ACC112 (cell line): ENCODE measurements around the gene PLD6.
"Not testable (repeated sequence)": the region's sequence is repeated elsewhere in the genome, so short reads cannot be mapped to it uniquely, and the experiment has no call there.

ENCODE experiments used
- H2AFZ ChIP-seq: fragments of 200-600 bp; sonication (generic); one replicate; pipeline ENCODE4 v1.6.0; 2017; ENCODE audit warnings: antibody characterized with exemption, low read length; ENCODE audit not compliant: unreplicated experiment
- H3K27ac ChIP-seq: fragments of 200-600 bp; sonication (generic); 2 replicates; pipeline ENCODE4 v1.5.1; 2014; ENCODE audit warnings: low read depth, mild to moderate bottlenecking, antibody characterized with exemption, low read length, moderate library complexity
- H3K27me3 ChIP-seq: fragments of 200-600 bp; sonication (generic); 2 replicates; pipeline ENCODE4 v1.6.1; 2014; ENCODE audit warnings: mild to moderate bottlenecking, antibody characterized with exemption, low read length, moderate library complexity, mixed read lengths; ENCODE audit not compliant: insufficient read depth
- H3K36me3 ChIP-seq: fragments of 200-600 bp; sonication (generic); 2 replicates; pipeline ENCODE4 v1.6.1; 2016; ENCODE audit warnings: mild to moderate bottlenecking, antibody characterized with exemption, low read length, moderate library complexity, mixed read lengths; ENCODE audit not compliant: insufficient read depth
- H3K4me1 ChIP-seq: fragments of 200-600 bp; sonication (generic); one replicate; pipeline ENCODE4 v1.6.1; 2016; ENCODE audit warnings: low read length, mixed read lengths; ENCODE audit not compliant: insufficient read depth, unreplicated experiment, control insufficient read depth
- H3K4me3 ChIP-seq: fragments of 200-600 bp; sonication (generic); 2 replicates; pipeline ENCODE4 v1.5.1; 2014; ENCODE audit warnings: mild to moderate bottlenecking, low read depth, low read length
- H3K79me2 ChIP-seq: fragments of 200-600 bp; sonication (generic); one replicate; pipeline ENCODE4 v1.6.0; 2016; ENCODE audit warnings: low read length; ENCODE audit not compliant: control insufficient read depth, unreplicated experiment, insufficient read depth

PLD6 gene

GRCh38 chr17:17166446-17166845, 39.7 kb downstream of the PLD6 start:
- H3K36me3 ChIP-seq: peaks cover 24% of the 10 kb centered on the region; the same call in 1 of the 2 replicates
- no peak overlapping the region for H3K27ac ChIP-seq
- H3K27me3 ChIP-seq: no peaks in the 10 kb centered on the region
- H3K4me3 ChIP-seq: no peak overlapping the region
- H2AFZ ChIP-seq: no peak overlapping the region
- no peaks in the 10 kb centered on the region for H3K79me2 ChIP-seq
- H3K4me1 ChIP-seq: no peaks in the 10 kb centered on the region

DNA sequence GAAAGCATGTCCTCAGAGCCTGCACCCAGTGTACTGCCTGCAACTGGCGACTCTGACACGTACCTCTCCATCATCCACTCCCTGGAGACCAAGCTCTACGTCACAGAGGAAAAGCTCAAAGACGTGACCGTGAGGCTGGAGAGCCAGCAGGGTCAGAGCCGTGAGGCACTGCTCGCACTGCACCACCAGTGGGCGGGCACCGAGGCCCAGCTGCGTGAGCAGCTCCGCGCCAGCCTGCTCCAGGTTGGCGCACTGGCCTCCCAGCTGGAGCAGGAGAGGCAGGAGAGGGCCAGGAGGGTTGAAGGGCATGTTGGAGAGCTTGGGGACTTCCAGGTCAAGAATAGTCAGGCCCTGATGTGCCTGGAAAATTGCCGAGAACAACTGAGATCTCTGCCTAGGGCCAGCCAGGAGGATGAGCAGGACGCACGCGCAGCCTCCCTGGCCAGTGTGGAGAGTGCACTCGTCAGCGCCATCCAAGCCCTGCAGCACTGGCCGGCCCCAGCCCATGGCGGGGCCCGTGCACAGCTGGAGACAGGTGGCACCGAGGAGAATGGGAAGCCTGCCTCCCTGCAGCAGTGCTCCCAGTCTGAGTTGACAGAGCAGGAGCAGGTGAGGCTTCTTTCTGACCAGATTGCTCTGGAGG, 40.3 kb downstream of the PLD6 start:
- Histone ChIP-seq H3K4me1 (no peaks in the 10 kb centered on the region), H3K27ac (no peak overlapping the region), H3K79me2 (no peaks in the 10 kb centered on the region), H3K27me3 (no peaks in the 10 kb centered on the region), H3K4me3 (no peak overlapping the region), H2AFZ (no peak overlapping the region), H3K36me3 (peaks cover 28% of the 10 kb centered on the region; the same call in 1 of the 2 replicates)

DNA sequence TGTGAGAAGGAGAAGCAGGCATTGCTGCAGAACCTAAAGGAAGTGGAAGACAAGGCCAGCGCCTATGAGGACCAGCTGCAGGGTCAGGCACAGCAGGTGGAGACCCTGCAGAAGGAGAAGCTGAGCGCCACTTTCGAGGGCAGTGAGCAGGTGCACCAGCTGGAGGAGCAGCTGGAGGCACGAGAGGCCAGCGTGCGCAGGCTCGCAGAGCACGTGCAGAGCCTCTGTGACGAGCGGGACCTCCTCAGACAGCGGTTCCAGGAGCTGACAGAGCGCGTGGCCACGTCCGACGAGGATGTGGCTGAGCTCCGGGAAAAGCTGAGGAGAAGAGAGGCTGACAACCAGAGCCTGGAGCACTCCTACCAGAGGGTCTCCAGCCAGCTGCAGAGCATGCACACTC, 41.5 kb downstream of the PLD6 start:
- no peak overlapping the region for H2AFZ ChIP-seq
- no peak overlapping the region for H3K27ac ChIP-seq
- H3K4me1 ChIP-seq: no peaks in the 10 kb centered on the region
- peaks cover 37% of the 10 kb centered on the region; the same call in 1 of the 2 replicates for H3K36me3 ChIP-seq
- H3K27me3 ChIP-seq: no peaks in the 10 kb centered on the region
- H3K4me3 ChIP-seq: no peak overlapping the region
- peaks cover 4% of the 10 kb centered on the region for H3K79me2 ChIP-seq

GRCh38 chr17:17164156-17164555, 42.0 kb downstream of the PLD6 start:
- H2AFZ ChIP-seq: no peak overlapping the region
- peaks cover 42% of the 10 kb centered on the region; the same call in 1 of the 2 replicates for H3K36me3 ChIP-seq
- peaks cover 4% of the 10 kb centered on the region for H3K79me2 ChIP-seq
- H3K4me3 ChIP-seq: no peak overlapping the region
- H3K4me1 ChIP-seq: no peaks in the 10 kb centered on the region
- H3K27ac ChIP-seq: no peak overlapping the region
- H3K27me3 ChIP-seq: no peaks in the 10 kb centered on the region

- Histone ChIP-seq H3K27me3 (no peaks in the 10 kb centered on the region), H3K4me1 (peaks cover 6% of the 10 kb centered on the region), H3K36me3 (peaks cover 52% of the 10 kb centered on the region; the same call in 1 of the 2 replicates), H3K79me2 (peaks cover 4% of the 10 kb centered on the region), H2AFZ (no peak overlapping the region), H3K4me3 (no peak overlapping the region), H3K27ac (no peak overlapping the region)
Measured at GRCh38 chr17:17161759-17162158, 44.4 kb downstream of the PLD6 start.

DNA sequence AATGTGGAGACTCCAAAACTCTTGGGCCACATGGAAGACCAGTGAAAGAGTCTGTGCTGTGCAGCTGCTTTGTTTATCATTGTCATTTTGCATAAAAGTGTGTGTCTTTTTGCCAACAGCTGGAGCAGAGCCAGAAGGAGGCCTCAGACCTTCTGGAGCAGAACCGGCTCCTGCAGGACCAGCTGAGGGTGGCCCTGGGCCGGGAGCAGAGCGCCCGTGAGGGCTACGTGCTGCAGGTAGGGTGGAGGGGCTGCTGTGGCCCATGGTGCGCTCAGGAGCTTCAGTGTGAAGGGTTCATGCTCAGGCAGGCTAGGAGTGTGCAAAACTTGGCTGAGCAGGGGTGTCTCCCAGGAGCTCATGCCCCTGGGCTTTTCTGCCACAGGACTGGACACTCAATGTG, 45.0 kb downstream of the PLD6 start:
- peaks cover 13% of the 10 kb centered on the region for H3K4me1 ChIP-seq
- no peak overlapping the region for H3K27ac ChIP-seq
- H2AFZ ChIP-seq: no peak overlapping the region
- H3K27me3 ChIP-seq: no peaks in the 10 kb centered on the region
- H3K79me2 ChIP-seq: peaks cover 4% of the 10 kb centered on the region
- H3K4me3 ChIP-seq: no peak overlapping the region
- peaks cover 52% of the 10 kb centered on the region; the same call in 1 of the 2 replicates for H3K36me3 ChIP-seq

DNA sequence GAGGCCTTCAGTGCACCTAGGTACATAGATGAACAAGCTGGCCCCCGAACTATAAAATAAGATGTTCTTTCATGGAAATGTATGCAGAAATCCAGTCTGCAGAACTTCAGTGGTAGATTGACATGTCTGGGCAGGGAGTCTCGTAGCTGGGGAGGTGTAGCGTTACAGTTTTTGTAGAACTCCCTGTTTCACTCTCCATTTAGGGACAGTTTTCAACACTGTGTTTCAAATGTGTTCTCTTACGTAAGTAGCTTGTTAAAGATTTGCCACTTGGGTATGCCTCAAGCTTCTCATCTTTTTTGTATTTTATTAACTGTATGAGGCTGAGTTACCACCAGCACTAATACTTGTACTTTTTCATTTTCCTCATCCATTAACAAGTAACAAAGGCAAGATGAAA, 46.6 kb downstream of the PLD6 start:
- H3K27ac ChIP-seq: no peak overlapping the region
- H3K79me2 ChIP-seq: peaks cover 4% of the 10 kb centered on the region
- no peak overlapping the region for H3K4me3 ChIP-seq
- peaks cover 27% of the 10 kb centered on the region for H3K4me1 ChIP-seq
- peaks cover 43% of the 10 kb centered on the region; the same call in 1 of the 2 replicates for H3K36me3 ChIP-seq
- no peak overlapping the region for H2AFZ ChIP-seq
- no peaks in the 10 kb centered on the region for H3K27me3 ChIP-seq

GRCh38 chr17:17158506-17158905, 47.6 kb downstream of the PLD6 start:
- H3K27ac ChIP-seq, H3K4me3 ChIP-seq, H3K27me3 ChIP-seq, H2AFZ ChIP-seq, H3K79me2 ChIP-seq: not testable (repeated sequence)
- H3K36me3 ChIP-seq: peaks cover 43% of the 10 kb centered on the region; the same call in 1 of the 2 replicates
- H3K4me1 ChIP-seq: peaks cover 31% of the 10 kb centered on the region

DNA sequence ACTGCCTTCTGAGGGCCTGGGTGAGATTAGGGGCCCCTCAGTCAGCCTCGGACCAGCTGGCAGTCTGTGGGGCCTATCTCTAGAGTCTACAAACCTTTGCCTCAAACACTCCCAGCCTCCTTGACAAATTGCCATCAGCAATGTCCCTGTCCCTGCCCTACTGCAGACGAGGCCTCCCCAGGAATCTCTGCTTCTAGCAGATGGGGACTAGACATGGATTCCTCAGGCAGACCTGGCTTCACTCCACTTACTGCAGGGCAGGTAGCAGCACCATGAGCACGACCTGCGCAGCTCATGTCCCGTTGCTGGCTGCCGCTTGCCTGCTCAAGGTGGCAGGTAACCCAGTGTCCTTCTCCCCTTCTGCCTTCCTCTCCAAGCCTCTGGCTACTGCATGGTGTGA, 49.1 kb downstream of the PLD6 start:
- H3K36me3 ChIP-seq: peaks cover 32% of the 10 kb centered on the region; the same call in 1 of the 2 replicates
- H3K4me1 ChIP-seq: peaks cover 42% of the 10 kb centered on the region
- H3K4me3 ChIP-seq: peak overlapping the region; percentile 44; the same call in 1 of the 2 replicates
- H3K79me2 ChIP-seq: peaks cover 7% of the 10 kb centered on the region
- H3K27ac ChIP-seq: peak overlapping the region; percentile 98
- no peaks in the 10 kb centered on the region for H3K27me3 ChIP-seq
- H2AFZ ChIP-seq: no peak overlapping the region

GRCh38 chr17:17156511-17156910, 49.6 kb downstream of the PLD6 start:
- Histone ChIP-seq H2AFZ (no peak overlapping the region), H3K36me3 (peaks cover 28% of the 10 kb centered on the region; the same call in 1 of the 2 replicates), H3K27ac (peak overlapping the region; percentile 98), H3K4me3 (peak overlapping the region; percentile 44; the same call in 1 of the 2 replicates), H3K4me1 (peaks cover 46% of the 10 kb centered on the region), H3K27me3 (no peaks in the 10 kb centered on the region), H3K79me2 (peaks cover 7% of the 10 kb centered on the region)

DNA sequence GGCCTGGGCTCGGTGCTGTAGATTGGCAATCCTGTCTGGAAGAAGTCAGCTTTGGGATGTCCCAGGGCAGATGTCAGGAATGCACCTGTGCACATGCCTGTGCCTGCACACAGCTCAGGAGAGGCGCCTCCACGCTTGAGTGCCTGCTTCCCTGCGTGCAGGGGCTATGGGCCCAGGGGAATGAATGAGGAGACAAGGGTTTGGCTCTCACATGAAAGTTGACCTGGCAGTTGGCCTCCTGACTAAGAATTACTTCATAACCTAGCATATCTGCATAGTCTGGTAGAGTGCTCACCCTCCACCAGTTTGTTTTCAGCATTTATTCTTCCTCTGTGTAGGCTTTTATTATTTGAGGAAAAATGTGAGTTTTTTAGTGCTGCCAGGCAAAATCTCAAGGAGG, 50.0 kb downstream of the PLD6 start:
- H3K27me3 ChIP-seq: no peaks in the 10 kb centered on the region
- H3K4me3 ChIP-seq: no peak overlapping the region
- H2AFZ ChIP-seq: no peak overlapping the region
- peak overlapping the region; percentile 98 for H3K27ac ChIP-seq
- peaks cover 27% of the 10 kb centered on the region; the same call in 1 of the 2 replicates for H3K36me3 ChIP-seq
- H3K4me1 ChIP-seq: peaks cover 51% of the 10 kb centered on the region
- peaks cover 7% of the 10 kb centered on the region for H3K79me2 ChIP-seq
